Glutamatergic neuron (in vitro differentiated cells): ENCODE data around the gene SS18L1. TPM values are rescaled to one million over a fixed set of nuclear protein-coding genes. Genes with fewer than 3 reads are reported as not detected.

ENCODE experiments used
- DNase-seq: peaks from one replicate; pipeline ENCODE4 v3.0.0; 2022
- H3K27ac Mint-ChIP-seq: one replicate; pipeline ENCODE4 v1.8.0; 2020; ENCODE audit warnings: mild to moderate bottlenecking, mixed read lengths, inconsistent platforms; ENCODE audit not compliant: unreplicated experiment
- H3K27me3 Mint-ChIP-seq: one replicate; pipeline ENCODE4 v1.8.0; 2020; ENCODE audit warnings: mild to moderate bottlenecking, moderate library complexity, mixed read lengths, inconsistent platforms; ENCODE audit not compliant: unreplicated experiment
- H3K36me3 Mint-ChIP-seq: one replicate; pipeline ENCODE4 v1.8.0; 2020; ENCODE audit warnings: mild to moderate bottlenecking, mixed read lengths, inconsistent platforms; ENCODE audit not compliant: unreplicated experiment
- H3K4me1 Mint-ChIP-seq: one replicate; pipeline ENCODE4 v1.8.0; 2020; ENCODE audit warnings: mild to moderate bottlenecking, low read depth, mixed read lengths, inconsistent platforms; ENCODE audit not compliant: unreplicated experiment
- H3K4me3 Mint-ChIP-seq: one replicate; pipeline ENCODE4 v1.8.0; 2020; ENCODE audit warnings: mild to moderate bottlenecking, mixed read lengths, inconsistent platforms; ENCODE audit not compliant: unreplicated experiment
- H3K9me3 Mint-ChIP-seq: one replicate; pipeline ENCODE4 v1.8.0; 2020; ENCODE audit warnings: mild to moderate bottlenecking, moderate library complexity, mixed read lengths, inconsistent platforms; ENCODE audit not compliant: unreplicated experiment
- CTCF ChIP-seq: fragments of 200-600 bp; sonication (generic); IDR thresholded peaks from one replicate; pipeline ENCODE4 v1.5.0; 2021; ENCODE audit not compliant: partially characterized antibody, unreplicated experiment
- total RNA-seq: library from RNA; stranded (reverse); fragmentation: NEBNext Ultra II Directional; extraction: Animal tissue kit (Norgen Biotek cat#: 25700); gene quantifications from one replicate; pipeline ENCODE4 v1.2.1, GENCODE V29; 2021; ENCODE audit not compliant: unreplicated experiment

The SS18L1 gene
- total RNA-seq, 1 donor from 2014 or later, result 50.4 TPM

GRCh38 chr20:62217913-62218773 lies 74.6 kb downstream of the SS18L1 start:
- TF ChIP-seq CTCF, result no peak
- peaks cover 4% of the 10 kb centered on the region for H3K9me3 Mint-ChIP-seq
- no peak overlapping the region for H3K27ac Mint-ChIP-seq
- H3K36me3 Mint-ChIP-seq, result no peaks in the 10 kb centered on the region
- no peaks in the 10 kb centered on the region for H3K27me3 Mint-ChIP-seq
- DNase-seq, result peak; percentile 37
- peak overlapping the region; percentile 85 for H3K4me3 Mint-ChIP-seq
- H3K4me1 Mint-ChIP-seq, result peaks cover 3% of the 10 kb centered on the region

GRCh38 chr20:62219101-62219991 lies 75.8 kb downstream of the SS18L1 start:
- DNase-seq, result peak; percentile 65
- Mint-ChIP-seq H3K9me3 (peaks cover 4% of the 10 kb centered on the region), H3K27me3 (peaks cover 2% of the 10 kb centered on the region), H3K27ac (no peak overlapping the region), H3K36me3 (no peaks in the 10 kb centered on the region), H3K4me1 (peaks cover 3% of the 10 kb centered on the region), H3K4me3 (peak overlapping the region; percentile 85)
- TF ChIP-seq CTCF, result no peak

GRCh38 chr20:62219992-62220665 lies 76.6 kb downstream of the SS18L1 start, which contains the start of gene HRH3:
Gene HRH3, minus strand, starts transcription at chr20:62220278. Its CDS starts 308 bp downstream, at chr20:62219970.
- peaks cover 6% of the 10 kb centered on the region for H3K9me3 Mint-ChIP-seq
- H3K36me3 Mint-ChIP-seq, result no peaks in the 10 kb centered on the region
- peaks cover 7% of the 10 kb centered on the region for H3K27me3 Mint-ChIP-seq
- TF ChIP-seq CTCF, result no peak
- no peak within 1 kb of the TSS for H3K27ac Mint-ChIP-seq
- H3K4me3 Mint-ChIP-seq, result peak within 1 kb of the TSS; percentile 85
- peak; percentile 77 for DNase-seq
- H3K4me1 Mint-ChIP-seq, result peaks cover 3% of the 10 kb centered on the region

- Mint-ChIP-seq H3K9me3 (peaks cover 6% of the 10 kb centered on the region), H3K4me3 (peak overlapping the region; percentile 82), H3K27ac (no peak overlapping the region), H3K36me3 (no peaks in the 10 kb centered on the region), H3K4me1 (peaks cover 3% of the 10 kb centered on the region), H3K27me3 (peaks cover 7% of the 10 kb centered on the region)
- no peak for TF ChIP-seq CTCF
- peak; percentile 73 for DNase-seq
Observed at GRCh38 chr20:62220666-62221568, 77.3 kb downstream of the SS18L1 start.
